HuH-7.5 (cell line): ENCODE results near the gene MICAL2.

Source experiments
- DNase-seq: peaks from one replicate; pipeline ENCODE4 v3.0.0; 2011; ENCODE audit warnings: low spot score

The MICAL2 gene

GRCh38 chr11:12188548-12189317, 78.3 kb downstream of the MICAL2 start:
- DNase-seq = no peak

- no peak for DNase-seq
These were observed 79.3 kb downstream of the MICAL2 start for GRCh38 chr11:12189543-12190235.

DNA sequence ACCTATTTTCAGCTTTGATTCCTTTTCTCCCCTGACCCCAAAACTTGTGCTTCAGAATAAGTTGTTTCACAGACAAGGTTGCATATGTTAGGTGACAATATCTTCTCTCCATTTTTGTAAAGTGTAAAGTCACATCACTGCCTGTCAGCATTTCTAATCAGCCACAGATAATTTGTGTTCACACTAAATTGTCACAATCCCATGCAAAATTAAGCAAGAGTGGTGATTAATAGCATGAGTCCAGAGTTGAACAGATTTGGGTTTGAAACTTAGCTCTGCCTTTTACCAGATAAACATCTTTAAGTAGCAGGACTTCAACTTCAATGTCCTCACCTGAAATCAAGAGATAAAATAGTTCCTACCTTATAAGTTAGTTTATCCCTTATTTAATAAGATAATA, 80.1 kb downstream of the MICAL2 start:
- DNase-seq = no peak

DNA sequence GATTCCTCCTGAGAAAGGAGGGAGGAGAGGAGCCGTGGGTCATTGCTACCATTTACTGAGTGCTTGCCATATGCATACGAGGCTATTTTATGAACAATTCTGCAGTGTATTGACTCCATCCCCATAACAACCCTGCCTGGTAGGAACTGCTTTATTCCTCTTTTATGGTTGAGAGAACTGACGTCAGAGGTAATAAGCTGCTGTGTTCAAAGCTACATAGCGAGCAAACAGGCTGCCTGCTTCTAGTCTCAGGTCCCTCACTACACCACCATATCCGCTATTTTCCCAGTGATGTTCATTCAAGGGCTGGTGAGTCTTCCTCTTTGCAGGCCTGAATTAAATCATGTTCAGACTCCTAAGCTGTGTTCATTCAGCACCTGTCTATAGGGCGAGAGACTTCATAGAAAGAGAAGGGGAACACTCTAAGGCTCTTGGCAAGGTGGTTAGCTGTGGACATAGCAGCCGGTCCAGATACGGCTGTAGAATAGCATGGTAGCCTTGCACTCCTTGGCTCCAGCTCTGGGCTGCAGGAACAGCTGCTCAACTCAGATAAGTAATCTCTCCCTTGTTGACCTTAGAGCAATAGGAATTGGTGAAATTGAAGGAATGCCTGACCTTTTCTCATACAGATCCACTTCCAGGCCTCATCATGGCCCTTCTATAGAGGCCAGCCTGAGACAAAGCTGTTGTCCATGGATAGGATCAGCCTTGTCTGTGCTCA, 82.6 kb downstream of the MICAL2 start:
- DNase-seq = no peak

GRCh38 chr11:12193515-12194336, 83.3 kb downstream of the MICAL2 start:
- no peak for DNase-seq

GRCh38 chr11:12195768-12196167, 85.4 kb downstream of the MICAL2 start:
- DNase-seq = no peak

DNA sequence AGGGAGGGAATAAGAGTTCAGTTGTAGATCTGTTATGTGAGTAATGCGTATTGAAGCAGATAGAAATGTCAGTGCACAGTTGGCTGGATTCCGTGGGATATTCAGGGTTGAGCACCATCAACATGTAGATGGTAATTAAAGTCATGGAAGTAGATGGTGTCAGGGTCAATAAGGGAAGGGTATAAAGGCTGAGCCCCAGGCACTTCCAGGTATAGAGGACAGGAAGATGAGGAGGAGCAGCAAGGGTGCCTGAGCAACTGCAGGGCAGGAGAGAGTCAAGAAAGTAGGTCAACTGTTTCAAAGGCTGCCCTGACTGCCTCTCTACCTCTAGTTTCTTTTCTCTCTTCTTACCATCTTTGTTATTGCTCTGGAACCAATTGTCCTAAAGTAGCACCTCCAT, 85.9 kb downstream of the MICAL2 start:
- DNase-seq = no peak

GRCh38 chr11:12196872-12197271, 86.5 kb downstream of the MICAL2 start:
- DNase-seq = no peak

- no peak for DNase-seq
These were observed 88.1 kb downstream of the MICAL2 start for GRCh38 chr11:12198251-12199222.

- no peak for DNase-seq
These were observed 89.0 kb downstream of the MICAL2 start for GRCh38 chr11:12199231-12199948.

DNA sequence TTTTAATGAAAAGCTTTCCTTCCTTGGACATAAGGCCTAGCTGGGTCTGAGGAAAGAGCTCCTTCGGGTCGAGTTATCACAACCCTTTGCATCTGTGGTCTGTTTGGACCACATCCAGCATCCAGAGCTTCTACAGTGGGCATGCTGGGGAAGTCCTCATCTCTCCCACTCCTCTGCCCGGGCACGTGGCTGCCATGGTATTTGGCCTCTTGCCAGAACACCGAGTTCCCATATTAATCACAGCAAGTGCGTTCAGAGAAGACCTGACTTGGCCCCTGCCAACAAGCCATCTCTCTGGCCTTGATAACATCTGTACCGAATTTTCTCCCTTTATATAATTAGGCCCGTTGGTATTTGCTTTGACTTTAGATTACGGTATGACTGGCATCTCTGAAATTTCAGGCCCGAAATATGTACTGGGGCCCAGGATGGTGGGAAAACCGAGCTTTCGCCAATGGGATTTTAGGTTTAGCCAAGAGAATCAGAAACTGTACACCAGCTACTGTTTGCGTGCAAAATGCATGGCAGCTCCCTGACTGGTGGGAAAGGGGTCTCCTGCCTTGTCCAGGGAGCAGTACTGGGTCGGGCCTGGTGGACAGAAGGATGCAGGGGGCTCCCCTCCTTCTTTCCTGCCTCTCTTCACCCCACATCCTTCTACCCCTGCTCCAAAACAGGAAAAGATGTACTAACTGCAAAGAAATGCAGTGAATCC, 90.0 kb downstream of the MICAL2 start:
- DNase-seq = no peak

DNA sequence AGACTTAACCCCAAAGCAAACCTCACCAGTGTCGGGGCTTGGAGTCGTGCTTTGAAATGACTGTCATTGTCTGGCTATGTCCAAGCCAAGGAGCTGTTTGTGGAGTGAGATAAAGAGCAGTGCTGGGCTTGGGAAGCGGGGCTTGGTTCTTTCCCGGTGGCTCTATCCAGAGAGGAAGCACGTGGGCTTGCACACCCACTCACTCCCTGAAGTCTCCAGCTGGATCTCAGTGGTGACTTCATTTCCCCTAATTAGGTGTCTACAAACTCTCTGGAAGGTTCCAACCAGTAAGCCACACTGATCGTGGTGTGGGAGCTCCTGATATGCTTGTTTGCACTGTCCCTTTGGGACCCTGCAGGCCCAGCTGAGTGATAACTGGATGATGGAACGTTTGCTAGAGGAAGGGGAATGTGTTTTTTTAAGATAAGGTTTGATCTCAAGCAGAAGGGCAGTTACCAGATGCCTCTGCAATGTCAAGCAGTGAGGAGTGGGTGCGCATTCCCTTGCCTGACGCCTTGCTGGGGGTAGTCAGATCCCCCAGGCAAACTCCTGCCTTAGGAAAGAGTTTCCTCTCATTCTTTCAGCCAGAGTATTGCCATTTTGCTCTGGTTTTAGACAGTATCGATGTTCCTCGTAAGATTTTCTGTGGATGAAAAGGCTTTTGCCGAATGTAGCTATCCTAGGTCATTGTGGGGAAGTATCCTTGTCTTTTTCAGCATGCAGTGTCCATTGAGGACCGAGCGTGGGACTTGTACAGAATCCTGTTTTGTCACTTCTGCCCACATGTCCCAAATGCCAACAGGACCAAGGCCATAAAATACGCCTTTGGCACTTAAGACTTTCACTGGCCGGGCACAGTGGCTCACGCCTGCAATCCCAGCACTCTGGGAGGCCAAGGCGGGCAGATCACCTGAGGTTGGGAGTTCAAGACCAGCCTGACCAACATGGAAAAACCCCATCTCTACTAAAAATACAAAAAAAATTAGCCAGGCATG, 90.9 kb downstream of the MICAL2 start:
- no peak for DNase-seq

DNA sequence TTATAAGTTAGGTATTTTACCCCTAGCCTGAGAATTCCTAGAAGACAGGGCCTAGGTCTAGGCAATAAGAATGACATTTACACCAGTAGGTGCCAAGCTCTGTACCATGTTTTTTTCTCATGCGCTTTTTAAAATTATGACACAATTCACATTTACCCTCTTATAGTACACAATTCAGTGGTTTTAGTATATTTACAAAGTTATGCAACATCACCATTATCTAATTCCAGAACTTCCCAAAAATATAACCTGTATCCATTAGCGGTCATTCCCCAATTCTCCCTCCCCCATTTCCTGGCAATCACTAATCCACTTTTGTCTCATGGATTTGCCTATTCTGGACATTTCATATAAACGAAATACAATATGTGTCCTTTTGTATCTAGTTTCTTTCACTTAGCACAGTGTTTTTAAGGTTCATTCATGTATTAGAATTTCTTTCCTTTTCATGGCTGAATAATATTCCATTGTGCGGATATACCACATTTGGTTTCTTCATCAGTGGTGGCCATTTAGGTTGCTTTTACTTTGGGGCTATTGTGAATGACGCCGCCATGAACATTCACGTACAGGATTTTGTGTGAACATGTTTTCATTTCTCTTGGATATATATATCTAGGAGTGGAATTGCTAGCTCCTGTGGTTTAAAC, 92.4 kb downstream of the MICAL2 start:
- no peak for DNase-seq

DNA sequence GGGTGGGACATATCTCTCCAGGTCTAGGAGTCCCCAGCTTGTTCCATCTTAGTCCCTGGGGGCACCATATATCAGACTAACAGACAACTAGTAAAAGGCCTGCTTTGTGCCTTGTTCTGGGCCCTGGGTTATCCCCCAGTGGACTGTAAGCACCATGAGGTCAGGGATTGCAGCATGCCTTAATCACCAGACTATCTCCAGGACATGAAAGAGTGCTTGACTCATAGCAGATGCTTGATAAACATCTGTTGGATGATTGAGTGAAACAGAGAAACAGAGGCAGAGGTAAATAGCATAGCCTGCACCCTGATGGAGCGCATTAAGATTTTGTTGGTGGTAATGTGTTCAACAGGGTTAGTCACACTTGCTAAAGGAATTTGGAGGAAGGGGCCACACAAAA, 94.1 kb downstream of the MICAL2 start:
- DNase-seq = no peak

- DNase-seq = no peak
These were observed 94.9 kb downstream of the MICAL2 start for GRCh38 chr11:12205330-12205729.

DNA sequence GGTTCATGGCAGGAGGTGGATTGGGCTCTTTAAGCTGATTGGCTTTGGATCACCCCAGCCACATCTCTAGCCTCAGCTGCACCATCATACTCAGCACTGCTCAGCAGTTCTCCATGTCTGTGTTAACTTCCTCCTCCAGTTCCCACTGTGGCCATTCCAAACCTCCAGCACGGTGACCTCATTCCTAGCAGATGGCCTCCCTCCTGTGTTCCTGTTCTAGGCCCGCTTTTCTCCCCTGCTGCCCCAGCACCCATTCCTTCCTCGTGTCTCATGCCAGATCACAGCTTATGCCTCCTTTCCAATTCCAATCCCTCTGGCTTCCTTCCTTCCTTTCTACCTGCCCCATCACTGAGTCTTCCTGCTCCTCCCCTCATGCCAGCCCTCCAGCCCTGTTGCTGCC, 96.1 kb downstream of the MICAL2 start:
- no peak for DNase-seq

DNA sequence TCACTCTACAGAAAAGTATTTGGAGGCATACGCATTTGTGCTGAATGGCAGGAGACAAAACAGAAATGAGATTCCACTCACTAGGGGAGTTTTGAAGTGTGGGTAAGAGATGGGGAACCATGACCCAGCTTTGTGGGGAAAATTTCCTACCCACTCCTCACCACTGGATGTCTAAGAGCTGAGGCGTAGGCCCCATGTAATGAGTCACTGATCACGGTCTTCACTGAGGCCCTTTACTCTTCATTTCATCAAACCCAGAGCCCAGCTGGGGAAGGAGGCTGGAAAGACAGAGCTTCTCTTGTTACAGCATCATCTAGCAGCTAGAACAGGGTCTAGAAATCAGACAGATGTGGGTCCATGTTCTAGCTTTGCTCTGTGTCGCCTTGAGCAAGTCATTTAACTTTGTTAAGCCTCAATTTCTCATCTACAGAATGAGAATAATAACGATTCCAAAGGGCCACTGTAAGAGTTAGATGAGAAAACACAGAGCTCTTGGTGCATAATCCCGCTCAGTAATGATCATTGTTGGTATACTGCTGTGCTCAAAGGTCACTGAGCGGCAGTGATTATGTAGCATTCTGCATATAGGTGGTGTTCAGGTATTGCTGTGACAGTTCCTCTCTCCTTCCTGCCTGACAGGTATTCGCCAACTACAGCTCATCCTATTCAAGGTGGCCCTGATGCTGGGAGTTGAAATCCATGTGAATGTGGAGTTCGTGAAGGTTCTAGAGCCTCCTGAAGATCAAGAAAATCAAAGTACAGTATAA, 97.2 kb downstream of the MICAL2 start:
- DNase-seq = no peak
